Uterus (tissue), 4 donors: Measurements from ENCODE around the gene SUPT20H. TPM values are rescaled to one million over a fixed set of nuclear protein-coding genes. Genes with fewer than 3 reads are reported as not detected.

ENCODE experiments used
- DNase-seq, 2 donors: peaks; one replicate each; pipeline ENCODE4 v3.0.0-alpha.2; 2019 to 2020
- H3K27ac ChIP-seq, 2 donors: fragments of 200-600 bp; sonication (generic); 1 replicate in 1 of 2; 2 replicates in 1 of 2; pipeline ENCODE4 v1.5.1; 2016 to 2018
- H3K27me3 ChIP-seq, 2 donors: fragments of 200-600 bp; sonication (generic); one replicate each; pipeline ENCODE4 v1.5.1; 2018 to 2019; ENCODE audit warnings: control low read depth in 1 of 2
- H3K36me3 ChIP-seq, 2 donors: fragments of 200-600 bp; sonication (generic); one replicate each; pipeline ENCODE4 v1.5.1; 2019; ENCODE audit warnings: control low read depth in 1 of 2
- H3K4me1 ChIP-seq, 2 donors: fragments of 200-600 bp; sonication (generic); one replicate each; pipeline ENCODE4 v1.5.1; 2018 to 2019; ENCODE audit warnings: control low read depth in 1 of 2
- H3K4me3 ChIP-seq, 2 donors: fragments of 200-600 bp; sonication (generic); 1 replicate in 1 of 2; 2 replicates in 1 of 2; pipeline ENCODE4 v1.5.1; 2018 to 2019; ENCODE audit warnings: mild to moderate bottlenecking in 1 of 2
- H3K9me3 ChIP-seq, 2 donors: fragments of 200-600 bp; sonication (generic); one replicate each; pipeline ENCODE4 v1.5.1; 2019; ENCODE audit warnings: control low read depth in 1 of 2
- CTCF ChIP-seq, 4 experiments: fragments of 200-600 bp in 2 of 4; fragments of 450-650 bp in 2 of 4; sonication (generic) in 2 of 4; IDR thresholded peaks; one replicate each; pipeline ENCODE4 v1.5.1; 2016 to 2019; ENCODE audit warnings: antibody characterized with exemption in 4 of 4, mild to moderate bottlenecking in 2 of 4, moderate library complexity in 1 of 4
- POLR2A ChIP-seq, 2 donors: fragments of 450-650 bp; IDR thresholded peaks; one replicate each; pipeline ENCODE4 v1.6.1; 2016; ENCODE audit warnings: antibody characterized with exemption in 2 of 2, mild to moderate bottlenecking in 1 of 2, moderate library complexity in 1 of 2
- intact Hi-C: fragments of 100-400 bp; cut with DNase I; formaldehyde crosslinking; loops from one replicate; pipeline ENCODE4 v1.15.1; 2023; ENCODE audit warnings: low total_unique reads
- total RNA-seq, 4 donors: library from RNA; depleted of rRNA in 3 of 4; stranded (reverse); fragments of >200 nt in 3 of 4; gene quantifications; one replicate each; pipeline versions ENCODE4 v1.1.0 to v1.2.4, GENCODE V29; 2014 to 2023
- donor health status: DM: yes; HTN: yes; CAD: no.

Gene SUPT20H
- total RNA-seq, 4 donors from 2014 or later = 39.7 to 119 (median 88.2) TPM

GRCh38 chr13:37029617-37030016 lies 29.9 kb downstream of the SUPT20H start:
- Histone ChIP-seq H3K4me1 (no peaks in the 10 kb centered on the region), H3K4me3 (no peak overlapping the region), H3K9me3 (no peaks in the 10 kb centered on the region), H3K27me3 (no peaks in the 10 kb centered on the region), H3K27ac (no peak overlapping the region), H3K36me3 (no peaks in the 10 kb centered on the region)
- TF ChIP-seq POLR2A (IDR thresholded peaks at IDR 0.05) (no peak), CTCF (IDR thresholded peaks at IDR 0.05) (no peak)
- intact Hi-C loops = no loop called here
- no peak for DNase-seq

- Histone ChIP-seq H3K4me1 (no peaks in the 10 kb centered on the region), H3K4me3 (no peak overlapping the region), H3K27ac (no peak overlapping the region), H3K36me3 (no peaks in the 10 kb centered on the region), H3K27me3 (no peaks in the 10 kb centered on the region), H3K9me3 (no peaks in the 10 kb centered on the region)
- DNase-seq = no peak
- intact Hi-C loops = no loop called here
- TF ChIP-seq CTCF (IDR thresholded peaks at IDR 0.05) (no peak), POLR2A (IDR thresholded peaks at IDR 0.05) (no peak)
These were observed 31.8 kb downstream of the SUPT20H start for GRCh38 chr13:37027639-37028038.

- H3K9me3 ChIP-seq = no peaks in the 10 kb centered on the region
- H3K27me3 ChIP-seq = no peaks in the 10 kb centered on the region
- no peak for TF ChIP-seq POLR2A (IDR thresholded peaks at IDR 0.05)
- TF ChIP-seq CTCF (IDR thresholded peaks at IDR 0.05) = no peak
- H3K27ac ChIP-seq = no peak overlapping the region
- H3K4me3 ChIP-seq = no peak overlapping the region
- no peaks in the 10 kb centered on the region for H3K36me3 ChIP-seq
- no peaks in the 10 kb centered on the region for H3K4me1 ChIP-seq
- no peak for DNase-seq
- intact Hi-C loops = no loop called here
These were observed 32.7 kb downstream of the SUPT20H start for GRCh38 chr13:37026771-37027170.

- no peaks in the 10 kb centered on the region for H3K36me3 ChIP-seq
- TF ChIP-seq POLR2A (IDR thresholded peaks at IDR 0.05) = no peak
- TF ChIP-seq CTCF (IDR thresholded peaks at IDR 0.05) = no peak
- no peak for DNase-seq
These were observed 35.6 kb downstream of the SUPT20H start for GRCh38 chr13:37023871-37024270.

GRCh38 chr13:37014609-37015008 lies 44.9 kb downstream of the SUPT20H start:
- Histone ChIP-seq H3K4me3 (no peak overlapping the region), H3K27ac (no peak overlapping the region), H3K27me3 (no peaks in the 10 kb centered on the region), H3K4me1 (no peaks in the 10 kb centered on the region), H3K9me3 (no peaks in the 10 kb centered on the region), H3K36me3 (no peaks in the 10 kb centered on the region)
- TF ChIP-seq POLR2A (IDR thresholded peaks at IDR 0.05) (no peak), CTCF (IDR thresholded peaks at IDR 0.05) (no peak)
- intact Hi-C loops = no loop called here
- DNase-seq = no peak

More at GRCh38 chr13:37023871-37024270, 35.6 kb downstream of the SUPT20H start:
- Histone ChIP-seq H3K4me1 (no peaks in the 10 kb centered on the region), H3K27me3 (no peaks in the 10 kb centered on the region), H3K4me3 (no peak overlapping the region), H3K9me3 (no peaks in the 10 kb centered on the region), H3K27ac (no peak overlapping the region)
- intact Hi-C loops = no loop called here
